GM12875 (cell line): Measurements from ENCODE around the gene BICC1.

ENCODE experiments used
- H3K4me3 ChIP-seq: one replicate; pipeline ENCODE4 v1.5.1; 2011; ENCODE audit warnings: low read depth, low read length, control low read depth
- TF ChIP-seq, protein P1 (sequence below): IDR thresholded peaks from 2 replicates; pipeline ENCODE4 v1.5.1; 2011; ENCODE audit warnings: low read depth, mild to moderate bottlenecking, control low read depth, inconsistent platforms, low read length, moderate library complexity, borderline replicate concordance; ENCODE audit not compliant: insufficient read depth

The BICC1 gene

DNA sequence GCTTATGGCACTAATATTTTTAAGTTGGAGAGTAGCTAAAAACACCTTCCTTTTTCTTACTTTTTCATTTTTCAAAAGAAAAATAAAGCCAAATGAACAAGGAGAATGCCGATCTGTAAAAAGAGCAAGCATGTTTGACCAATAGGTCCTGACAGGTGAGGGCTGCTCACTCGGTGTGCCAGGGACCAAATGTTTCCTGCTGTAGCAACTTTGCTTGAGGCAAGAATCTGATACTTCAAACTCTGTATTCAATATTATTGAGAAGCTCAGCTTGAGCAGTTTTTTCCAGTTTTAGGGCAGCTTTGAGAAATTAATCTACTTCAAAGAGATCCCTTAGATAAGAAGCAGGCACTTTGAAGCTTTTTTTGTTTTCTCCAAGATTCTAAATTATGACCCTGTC lies 298.1 kb downstream of the BICC1 start:
- H3K4me3 ChIP-seq: no peak overlapping the region
- TF ChIP-seq, protein P1, sequence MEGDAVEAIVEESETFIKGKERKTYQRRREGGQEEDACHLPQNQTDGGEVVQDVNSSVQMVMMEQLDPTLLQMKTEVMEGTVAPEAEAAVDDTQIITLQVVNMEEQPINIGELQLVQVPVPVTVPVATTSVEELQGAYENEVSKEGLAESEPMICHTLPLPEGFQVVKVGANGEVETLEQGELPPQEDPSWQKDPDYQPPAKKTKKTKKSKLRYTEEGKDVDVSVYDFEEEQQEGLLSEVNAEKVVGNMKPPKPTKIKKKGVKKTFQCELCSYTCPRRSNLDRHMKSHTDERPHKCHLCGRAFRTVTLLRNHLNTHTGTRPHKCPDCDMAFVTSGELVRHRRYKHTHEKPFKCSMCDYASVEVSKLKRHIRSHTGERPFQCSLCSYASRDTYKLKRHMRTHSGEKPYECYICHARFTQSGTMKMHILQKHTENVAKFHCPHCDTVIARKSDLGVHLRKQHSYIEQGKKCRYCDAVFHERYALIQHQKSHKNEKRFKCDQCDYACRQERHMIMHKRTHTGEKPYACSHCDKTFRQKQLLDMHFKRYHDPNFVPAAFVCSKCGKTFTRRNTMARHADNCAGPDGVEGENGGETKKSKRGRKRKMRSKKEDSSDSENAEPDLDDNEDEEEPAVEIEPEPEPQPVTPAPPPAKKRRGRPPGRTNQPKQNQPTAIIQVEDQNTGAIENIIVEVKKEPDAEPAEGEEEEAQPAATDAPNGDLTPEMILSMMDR: no peak

DNA sequence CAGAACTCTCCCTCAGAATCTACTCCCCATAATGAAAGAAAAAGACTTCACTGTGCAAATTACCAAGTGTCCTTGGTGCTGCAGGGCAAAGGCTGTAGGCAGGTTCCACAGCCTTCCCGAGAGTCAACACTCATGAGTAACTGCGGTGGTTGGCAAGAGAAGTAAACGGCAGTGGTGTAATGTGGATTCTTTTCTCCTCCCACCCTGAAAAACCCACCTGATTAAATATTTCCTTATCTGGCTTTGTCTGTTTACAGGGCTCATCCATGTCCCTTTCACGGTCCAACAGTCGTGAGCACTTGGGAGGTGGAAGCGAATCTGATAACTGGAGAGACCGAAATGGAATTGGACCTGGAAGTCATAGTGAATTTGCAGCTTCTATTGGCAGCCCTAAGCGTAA lies 300.9 kb downstream of the BICC1 start:
- TF ChIP-seq, protein P1: no peak
- no peak overlapping the region for H3K4me3 ChIP-seq

DNA sequence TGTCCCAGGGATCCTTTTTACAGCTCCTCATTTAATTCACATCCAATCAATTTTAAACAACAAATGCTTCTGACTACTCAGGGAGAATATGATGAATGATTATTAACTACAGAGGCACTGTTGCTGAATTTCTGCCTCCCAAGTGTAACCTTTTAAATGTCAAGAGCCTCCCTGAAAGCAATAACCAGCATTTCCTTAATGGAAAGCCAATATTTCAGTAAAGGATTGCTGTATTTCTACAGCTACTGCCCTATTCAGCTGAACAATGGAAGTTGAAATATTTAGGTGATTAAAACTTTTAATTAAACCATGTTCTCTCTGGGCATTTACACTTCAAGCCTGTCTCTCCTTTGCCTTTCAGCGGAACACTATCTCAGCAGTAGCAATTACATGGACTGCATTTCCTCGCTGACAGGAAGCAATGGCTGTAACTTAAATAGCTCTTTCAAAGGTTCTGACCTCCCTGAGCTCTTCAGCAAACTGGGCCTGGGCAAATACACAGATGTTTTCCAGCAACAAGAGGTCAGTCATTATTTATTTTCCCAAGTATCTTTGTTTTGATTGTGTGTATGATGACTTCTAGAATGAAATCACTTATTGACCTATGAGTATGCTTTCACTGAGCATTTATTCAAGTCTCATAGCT lies 304.7 kb downstream of the BICC1 start:
- no peak overlapping the region for H3K4me3 ChIP-seq
- TF ChIP-seq, protein P1: no peak

DNA sequence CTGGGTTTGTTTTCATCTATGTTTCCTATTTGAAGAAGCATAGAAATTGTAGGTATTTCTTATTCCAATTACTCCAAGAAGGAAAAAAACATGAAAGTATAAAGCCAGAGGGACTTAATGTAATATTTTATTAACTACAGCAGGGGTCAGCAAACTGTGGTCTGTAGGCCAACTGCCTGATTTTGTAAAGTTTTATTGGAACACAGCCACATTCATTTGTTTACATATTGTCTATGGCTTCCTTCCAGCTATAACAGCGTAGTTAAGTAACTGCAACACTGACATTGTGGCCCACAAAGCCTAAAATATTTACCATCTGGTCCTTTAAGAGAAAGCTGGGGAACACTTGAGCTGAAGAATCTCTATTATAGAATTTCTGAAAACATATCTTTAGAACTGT lies 306.2 kb downstream of the BICC1 start:
- TF ChIP-seq, protein P1: no peak

DNA sequence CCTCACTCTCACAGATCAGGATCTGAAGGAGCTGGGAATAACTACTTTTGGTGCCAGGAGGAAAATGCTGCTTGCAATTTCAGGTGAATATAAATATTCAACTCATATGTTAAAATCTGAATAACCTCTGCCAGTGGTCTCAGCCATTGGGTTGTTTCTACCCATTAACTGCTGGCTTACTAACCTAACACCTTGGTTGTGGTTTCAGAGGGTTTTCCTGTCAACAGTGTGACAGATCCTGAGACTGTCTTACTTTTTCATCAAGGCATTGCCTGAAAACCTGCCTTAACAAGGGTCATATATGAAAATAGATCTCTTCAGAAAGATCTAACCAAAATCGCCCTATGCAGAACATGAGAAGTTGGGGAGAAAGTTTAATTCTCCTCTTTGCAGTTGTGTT lies 307.7 kb downstream of the BICC1 start:
- TF ChIP-seq, protein P1: no peak
- no peak overlapping the region for H3K4me3 ChIP-seq

More for the DNA sequence above, 306.2 kb downstream of the BICC1 start:
- H3K4me3 ChIP-seq: no peak overlapping the region

DNA sequence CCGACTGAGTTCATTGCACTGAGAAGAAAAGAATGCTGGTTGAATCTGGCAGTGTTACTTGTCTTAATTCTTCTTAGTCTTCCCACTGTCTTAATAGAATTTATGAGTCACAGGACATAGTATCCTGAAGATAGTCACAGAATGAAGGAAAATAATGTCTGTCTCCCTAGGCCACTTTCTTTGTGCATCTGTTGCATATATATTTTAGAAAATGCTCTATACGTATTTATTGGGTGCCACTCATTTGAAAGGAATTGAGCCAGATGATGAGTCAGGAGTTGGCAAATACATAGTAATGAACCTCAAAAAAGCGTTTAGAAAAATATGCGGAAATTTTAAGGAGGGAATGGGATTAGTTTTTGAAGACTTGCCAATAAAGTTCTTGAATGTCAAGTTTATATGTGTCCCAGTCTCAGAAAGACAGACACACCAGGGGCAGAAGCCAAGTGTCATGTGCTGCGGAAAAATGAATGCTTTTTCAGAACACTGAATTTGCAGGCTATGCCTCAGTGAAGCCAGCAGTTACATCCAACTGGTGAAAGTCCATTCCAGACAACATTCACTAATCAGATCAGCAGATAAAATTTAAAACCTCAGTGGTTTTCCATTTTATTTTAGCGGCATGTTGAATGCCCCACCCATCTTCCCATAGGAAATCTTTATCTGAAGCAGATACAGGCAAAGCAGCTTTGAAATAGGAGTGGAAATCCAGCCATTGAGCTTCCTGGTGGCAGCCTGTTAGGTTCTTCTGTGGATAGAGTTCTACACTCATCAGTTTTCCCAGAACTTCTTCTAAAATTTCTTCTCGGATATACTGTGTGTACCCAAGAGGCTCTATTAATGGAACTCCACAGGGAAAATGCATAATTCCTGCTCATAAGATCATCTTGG lies 308.4 kb downstream of the BICC1 start:
- no peak overlapping the region for H3K4me3 ChIP-seq

More for the DNA sequence above, 308.4 kb downstream of the BICC1 start:
- TF ChIP-seq, protein P1: no peak
